H9 (cell line): ENCODE measurements around the gene PLEKHA4. TPM values are rescaled to one million over a fixed set of nuclear protein-coding genes. Genes with fewer than 3 reads are reported as not detected.

ENCODE experiments used
- DNase-seq: peaks from one replicate; pipeline ENCODE4 v3.0.0-alpha.2; 2017
- H2AFZ ChIP-seq: one replicate; pipeline ENCODE4 v1.6.1; 2013; ENCODE audit warnings: mild to moderate bottlenecking, low read length, control low read depth, moderate library complexity
- H2AK5ac ChIP-seq: 2 replicates; pipeline ENCODE4 v1.6.1; 2013; ENCODE audit warnings: low read length, control low read depth, mixed read lengths; ENCODE audit not compliant: insufficient read length
- H2BK120ac ChIP-seq: one replicate; pipeline ENCODE4 v1.6.1; 2013; ENCODE audit warnings: low read depth, mild to moderate bottlenecking, low read length, control low read depth, inconsistent platforms; ENCODE audit not compliant: poor library complexity, severe bottlenecking
- H2BK12ac ChIP-seq: 2 replicates; pipeline ENCODE4 v1.6.1; 2013; ENCODE audit warnings: low read length, control low read depth, mixed read lengths, low read depth; ENCODE audit not compliant: insufficient read length
- H2BK15ac ChIP-seq: 2 replicates; pipeline ENCODE4 v1.6.1; 2013; ENCODE audit warnings: low read depth, low read length, control low read depth
- H2BK20ac ChIP-seq: one replicate; pipeline ENCODE4 v1.6.1; 2013; ENCODE audit warnings: low read depth, mild to moderate bottlenecking, low read length, control low read depth, inconsistent platforms; ENCODE audit not compliant: poor library complexity, severe bottlenecking
- H2BK5ac ChIP-seq: 2 replicates; pipeline ENCODE4 v1.6.1; 2013; ENCODE audit warnings: low read length, control low read depth, mixed read lengths; ENCODE audit not compliant: insufficient read length
- H3K14ac ChIP-seq: 2 replicates; pipeline ENCODE4 v1.6.1; 2013; ENCODE audit warnings: low read length, control low read depth; ENCODE audit not compliant: insufficient read depth
- H3K18ac ChIP-seq: 2 replicates; pipeline ENCODE4 v1.6.1; 2013; ENCODE audit warnings: low read depth, mild to moderate bottlenecking, mixed read lengths, low read length, control low read depth; ENCODE audit not compliant: insufficient read length
- H3K23ac ChIP-seq: 2 replicates; pipeline ENCODE4 v1.6.1; 2013; ENCODE audit warnings: low read length, control low read depth, mixed read lengths, low read depth; ENCODE audit not compliant: insufficient read length
- H3K23me2 ChIP-seq: 2 replicates; pipeline ENCODE4 v1.6.1; 2013; ENCODE audit warnings: low read depth, mild to moderate bottlenecking, mixed read lengths, low read length, control low read depth; ENCODE audit not compliant: insufficient read length, poor library complexity, severe bottlenecking
- H3K27ac ChIP-seq: 2 replicates; pipeline ENCODE4 v1.5.1; 2013; ENCODE audit warnings: low read length, control low read depth, mixed read lengths, low read depth; ENCODE audit not compliant: insufficient read length
- H3K27me3 ChIP-seq: 2 replicates; pipeline ENCODE4 v1.6.1; 2013; ENCODE audit warnings: low read length, control low read depth, inconsistent platforms; ENCODE audit not compliant: insufficient read depth
- H3K4ac ChIP-seq: 2 replicates; pipeline ENCODE4 v1.6.1; 2013; ENCODE audit warnings: low read depth, mild to moderate bottlenecking, control low read depth, inconsistent platforms, low read length, moderate library complexity
- H3K4me1 ChIP-seq: 2 replicates; pipeline ENCODE4 v1.6.1; 2013; ENCODE audit warnings: low read length, control low read depth, inconsistent platforms; ENCODE audit not compliant: insufficient read depth
- H3K4me2 ChIP-seq: 2 replicates; pipeline ENCODE4 v1.6.1; 2013; ENCODE audit warnings: low read length, control low read depth, mixed read lengths; ENCODE audit not compliant: insufficient read length, insufficient read depth
- H3K56ac ChIP-seq: 2 replicates; pipeline ENCODE4 v1.6.1; 2013; ENCODE audit warnings: low read depth, mild to moderate bottlenecking, mixed read lengths, low read length, control low read depth; ENCODE audit not compliant: insufficient read length
- H3K79me1 ChIP-seq: 2 replicates; pipeline ENCODE4 v1.6.1; 2013; ENCODE audit warnings: low read depth, mild to moderate bottlenecking, moderate library complexity, low read length, control low read depth, inconsistent platforms; ENCODE audit not compliant: insufficient read depth, poor library complexity, severe bottlenecking
- H3K79me2 ChIP-seq: 2 replicates; pipeline ENCODE4 v1.6.1; 2013; ENCODE audit warnings: low read length, control low read depth, inconsistent platforms; ENCODE audit not compliant: insufficient read depth
- H3K9ac ChIP-seq: 2 replicates; pipeline ENCODE4 v1.6.1; 2013; ENCODE audit warnings: low read length, control low read depth, mixed read lengths; ENCODE audit not compliant: insufficient read length; ENCODE audit errors: extremely low read depth
- H3K9me3 ChIP-seq: one replicate; pipeline ENCODE4 v1.6.1; 2013; ENCODE audit warnings: low read depth, low read length, inconsistent platforms; ENCODE audit not compliant: control insufficient read depth
- H3T11ph ChIP-seq: one replicate; pipeline ENCODE4 v1.6.1; 2013; ENCODE audit warnings: mild to moderate bottlenecking, low read length, control low read depth, inconsistent platforms
- H4K20me1 ChIP-seq: one replicate; pipeline ENCODE4 v1.6.1; 2013; ENCODE audit not compliant: control insufficient read depth, insufficient read length, insufficient read depth
- H4K5ac ChIP-seq: 2 replicates; pipeline ENCODE4 v1.6.1; 2013; ENCODE audit warnings: low read depth, mild to moderate bottlenecking, mixed read lengths, low read length, control low read depth; ENCODE audit not compliant: insufficient read length
- H4K8ac ChIP-seq: replicated peaks from 2 replicates; pipeline ENCODE4 v1.6.1; 2013; ENCODE audit warnings: low read length, control low read depth, mixed read lengths, low read depth; ENCODE audit not compliant: insufficient read length
- H4K91ac ChIP-seq: 2 replicates; pipeline ENCODE4 v1.6.1; 2013; ENCODE audit warnings: low read depth, mild to moderate bottlenecking, moderate library complexity, mixed read lengths, low read length, control low read depth; ENCODE audit not compliant: insufficient read length
- H3K27ac Mint-ChIP-seq, 3 experiments: 2 replicates in 2 of 3; 3 replicates in 1 of 3; pipeline ENCODE4 v1.8.0; 2020 to 2021; ENCODE audit warnings: mixed read lengths in 3 of 3, mild to moderate bottlenecking in 1 of 3, moderate library complexity in 1 of 3
- H3K27me3 Mint-ChIP-seq: 2 replicates; pipeline ENCODE4 v1.8.0; 2021; ENCODE audit warnings: low read depth, mild to moderate bottlenecking, moderate library complexity, mixed read lengths
- H3K36me3 Mint-ChIP-seq, 3 experiments: 2 replicates in 2 of 3; 3 replicates in 1 of 3; pipeline ENCODE4 v1.8.0; 2020 to 2021; ENCODE audit warnings: low read depth in 3 of 3, mixed read lengths in 3 of 3; ENCODE audit not compliant: insufficient read depth in 1 of 3
- H3K4me1 Mint-ChIP-seq, 2 experiments: 2 replicates each; pipeline ENCODE4 v1.8.0; 2020; ENCODE audit warnings: mixed read lengths in 2 of 2
- H3K4me3 Mint-ChIP-seq, 2 experiments: 2 replicates in 1 of 2; 3 replicates in 1 of 2; pipeline ENCODE4 v1.8.0; 2020 to 2021; ENCODE audit warnings: mild to moderate bottlenecking in 2 of 2, mixed read lengths in 2 of 2, moderate library complexity in 1 of 2
- H3K9me3 Mint-ChIP-seq, 2 experiments: 2 replicates in 1 of 2; 3 replicates in 1 of 2; pipeline ENCODE4 v1.8.0; 2020; ENCODE audit warnings: mild to moderate bottlenecking in 2 of 2, mixed read lengths in 2 of 2, moderate library complexity in 1 of 2
- CTCF ChIP-seq: fragments of 200-600 bp; sonication (generic); conservative IDR thresholded peaks from 3 replicates; pipeline ENCODE4 v1.8.0; 2021; ENCODE audit warnings: antibody characterized with exemption, mild to moderate bottlenecking
- WGBS: extraction: QIAGEN DNeasy Blood & Tissue Kit; methylation state at CpG from one replicate; pipeline ENCODE4 v1.1.7; 2013; ENCODE audit warnings: missing lambda C conversion rate, low lambda C conversion rate, mixed read lengths; ENCODE audit not compliant: insufficient read length; ENCODE audit errors: extremely low coverage; 5-methylcytosine and 5-hydroxymethylcytosine counted together
- total RNA-seq: library from RNA; stranded (reverse); gene quantifications from 2 replicates; pipeline ENCODE4 v1.2.1, GENCODE V29; 2021

Gene PLEKHA4
- total RNA-seq, 1 experiment from 2014 or later, result 15.3 TPM

GRCh38 chr19:48853483-48853882, 14.9 kb downstream of the PLEKHA4 start:
- no peak for TF ChIP-seq CTCF
- Histone ChIP-seq H3K79me1 (no peaks in the 10 kb centered on the region), H2AK5ac (no peak overlapping the region), H3K27me3 (no peaks in the 10 kb centered on the region), H3K23me2 (no peaks in the 10 kb centered on the region), H3K4me1 (no peaks in the 10 kb centered on the region), H3K14ac (no peak overlapping the region), H4K8ac (no peak overlapping the region), H4K5ac (no peak overlapping the region), H2BK20ac (no peak overlapping the region), H4K20me1 (no peaks in the 10 kb centered on the region), H3K4ac (no peak overlapping the region), H3K9ac (no peak overlapping the region), H3K23ac (no peak overlapping the region), H3K27ac (no peak overlapping the region), H3T11ph (no peak overlapping the region), H2BK15ac (no peak overlapping the region), H3K4me2 (no peak overlapping the region), H3K9me3 (no peaks in the 10 kb centered on the region), H2AFZ (no peak overlapping the region), H2BK120ac (no peak overlapping the region), H3K79me2 (no peaks in the 10 kb centered on the region), H3K56ac (no peak overlapping the region), H3K18ac (no peak overlapping the region), H2BK5ac (no peak overlapping the region), H2BK12ac (no peak overlapping the region), H4K91ac (no peak overlapping the region)
- Mint-ChIP-seq H3K36me3 (peaks cover 0 to 22% (median 0%) of the 10 kb centered on the region in 3 experiments; a peak in 4 of 7 replicates), H3K9me3 (no peaks in the 10 kb centered on the region), H3K4me3 (no peak overlapping the region), H3K27me3 (no peaks in the 10 kb centered on the region), H3K27ac (no peak overlapping the region), H3K4me1 (no peaks in the 10 kb centered on the region)
- no CpG with 5 or more reads among the region's 8 CpGs for WGBS
- DNase-seq, result no peak
